Measurements from ENCODE around the gene TBCK. TPM values are rescaled to one million over a fixed set of nuclear protein-coding genes. Genes with fewer than 3 reads are reported as not detected.
A peak's percentile ranks its signal among the peaks of the same experiment; 100 is the strongest.

TBCK gene
- 81.4 TPM for total RNA-seq (ENCODE audit: unreplicated experiment)
- long read RNA-seq, partial matches to known transcripts: 3 of 6 reads
- long read RNA-seq, other reads (novel, unspliced or antisense): 3 of 6 reads

GRCh38 chr4:106315968-106316772, at the start of gene TBCK, which contains the start of gene AIMP1:
Gene TBCK (minus strand): TSS chr4:106316209. CDS start chr4:106308960, 7,249 bp downstream.
Gene AIMP1 (plus strand): TSS chr4:106316550. CDS start chr4:106325010, 8,460 bp downstream.
- no peaks in the 10 kb centered on the region for H3K27me3 Mint-ChIP-seq (ENCODE audit: unreplicated experiment)
- peak within 1 kb of the TSS; percentile 75 for H3K27ac Mint-ChIP-seq (ENCODE audit: unreplicated experiment)
- no peak for TF ChIP-seq CTCF (IDR thresholded peaks at IDR 0.05; ENCODE audit: partially characterized antibody, unreplicated experiment)
- H3K36me3 Mint-ChIP-seq (ENCODE audit: unreplicated experiment): peaks cover 7% of the 10 kb centered on the region
- H3K9me3 Mint-ChIP-seq (ENCODE audit: unreplicated experiment): peaks cover 6% of the 10 kb centered on the region
- no peak within 1 kb of the TSS for H3K4me3 Mint-ChIP-seq (ENCODE audit: unreplicated experiment)
- no peaks in the 10 kb centered on the region for H3K4me1 Mint-ChIP-seq (ENCODE audit: low read depth, unreplicated experiment)
- DNase-seq: peak; percentile 85

- Mint-ChIP-seq H3K36me3 (ENCODE audit: unreplicated experiment) (no peaks in the 10 kb centered on the region), H3K4me3 (ENCODE audit: unreplicated experiment) (no peak overlapping the region)
- no peak for DNase-seq
These were observed 49.6 kb upstream of the TBCK start for GRCh38 chr4:106365613-106366012.

GRCh38 chr4:106364282-106364681, 48.3 kb upstream of the TBCK start:
- peak overlapping the region; percentile 88 for H3K27ac Mint-ChIP-seq (ENCODE audit: unreplicated experiment)
- H3K36me3 Mint-ChIP-seq (ENCODE audit: unreplicated experiment): no peaks in the 10 kb centered on the region

More at GRCh38 chr4:106365613-106366012, 49.6 kb upstream of the TBCK start:
- Mint-ChIP-seq H3K4me1 (ENCODE audit: low read depth, unreplicated experiment) (peaks cover 19% of the 10 kb centered on the region), H3K9me3 (ENCODE audit: unreplicated experiment) (peaks cover 5% of the 10 kb centered on the region), H3K27me3 (ENCODE audit: unreplicated experiment) (no peaks in the 10 kb centered on the region), H3K27ac (ENCODE audit: unreplicated experiment) (peak overlapping the region; percentile 88)
- no peak for TF ChIP-seq CTCF (IDR thresholded peaks at IDR 0.05; ENCODE audit: partially characterized antibody, unreplicated experiment)

GRCh38 chr4:106362086-106362825, 46.2 kb upstream of the TBCK start:
- H3K9me3 Mint-ChIP-seq (ENCODE audit: unreplicated experiment): peaks cover 7% of the 10 kb centered on the region
- no peaks in the 10 kb centered on the region for H3K36me3 Mint-ChIP-seq (ENCODE audit: unreplicated experiment)
- no peak for DNase-seq
- H3K27ac Mint-ChIP-seq (ENCODE audit: unreplicated experiment): no peak overlapping the region
- peaks cover 21% of the 10 kb centered on the region for H3K4me1 Mint-ChIP-seq (ENCODE audit: low read depth, unreplicated experiment)
- no peak overlapping the region for H3K4me3 Mint-ChIP-seq (ENCODE audit: unreplicated experiment)
- H3K27me3 Mint-ChIP-seq (ENCODE audit: unreplicated experiment): no peaks in the 10 kb centered on the region
- TF ChIP-seq CTCF (IDR thresholded peaks at IDR 0.05; ENCODE audit: partially characterized antibody, unreplicated experiment): no peak

More at GRCh38 chr4:106364282-106364681, 48.3 kb upstream of the TBCK start:
- peaks cover 21% of the 10 kb centered on the region for H3K4me1 Mint-ChIP-seq (ENCODE audit: low read depth, unreplicated experiment)
- H3K4me3 Mint-ChIP-seq (ENCODE audit: unreplicated experiment): peak overlapping the region; percentile 51
- H3K9me3 Mint-ChIP-seq (ENCODE audit: unreplicated experiment): peaks cover 7% of the 10 kb centered on the region
- no peaks in the 10 kb centered on the region for H3K27me3 Mint-ChIP-seq (ENCODE audit: unreplicated experiment)
- TF ChIP-seq CTCF (IDR thresholded peaks at IDR 0.05; ENCODE audit: partially characterized antibody, unreplicated experiment): no peak
- DNase-seq: peak; percentile 35

Data from glutamatergic neuron (in vitro differentiated cells).